Activated CD8-positive, alpha-beta memory T cell treated with anti-CD3 and anti-CD28 coated beads for 4 hours (primary cell): Measurements from ENCODE around the gene PLA2G4F.

Experiments used
- DNase-seq, 2 donors: peaks; one replicate each; pipeline ENCODE4 v3.0.0-alpha.2; 2020; ENCODE audit warnings: low read depth in 2 of 2

The PLA2G4F gene

GRCh38 chr15:42163947-42164550 is 7.6 kb upstream of the PLA2G4F start:
- no peak for DNase-seq

DNA sequence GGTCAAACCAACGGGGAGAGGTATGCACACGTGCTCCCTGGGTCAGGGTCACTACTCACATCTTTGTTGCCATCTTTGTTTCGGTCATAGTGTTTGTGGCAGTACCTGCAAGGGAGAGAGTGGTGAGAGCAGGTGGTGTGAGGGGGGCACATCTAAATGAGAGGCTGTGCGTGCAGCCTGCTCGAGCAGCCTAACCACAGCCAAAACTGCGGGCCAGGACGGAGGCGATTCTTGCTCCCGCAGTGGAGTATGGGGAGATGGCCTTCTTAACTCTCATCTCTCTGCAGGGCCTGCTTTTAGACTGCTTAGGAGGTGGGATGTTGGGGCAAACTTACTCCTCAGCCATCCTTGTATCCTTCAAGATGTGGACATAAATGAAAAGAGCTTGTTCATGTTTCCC is 6.9 kb upstream of the PLA2G4F start:
- DNase-seq, result no peak

- DNase-seq, result no peak
Measured at GRCh38 chr15:42160136-42160535, 3.7 kb upstream of the PLA2G4F start.

GRCh38 chr15:42159381-42160015 is 3.1 kb upstream of the PLA2G4F start:
- DNase-seq, result no peak

DNA sequence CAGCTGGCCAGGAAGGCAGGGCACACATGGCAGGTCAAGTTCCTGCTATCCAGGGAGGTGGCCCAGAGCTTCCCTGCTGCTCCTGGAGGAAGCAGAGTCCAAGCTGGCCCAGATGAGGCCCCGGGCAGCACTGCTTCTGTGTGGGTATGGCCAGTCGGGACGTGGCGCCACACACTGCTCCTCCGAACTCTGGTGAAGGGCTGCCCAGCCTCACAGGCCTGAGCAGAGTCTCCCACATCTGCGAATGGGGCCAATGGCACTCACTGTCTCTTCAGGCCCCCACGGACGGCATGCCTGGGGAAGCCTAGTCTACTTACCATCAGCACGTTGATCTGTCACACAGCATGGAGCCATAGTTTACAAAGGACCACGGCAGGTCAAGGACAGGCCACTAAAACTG is 2.5 kb upstream of the PLA2G4F start:
- DNase-seq, result no peak

DNA sequence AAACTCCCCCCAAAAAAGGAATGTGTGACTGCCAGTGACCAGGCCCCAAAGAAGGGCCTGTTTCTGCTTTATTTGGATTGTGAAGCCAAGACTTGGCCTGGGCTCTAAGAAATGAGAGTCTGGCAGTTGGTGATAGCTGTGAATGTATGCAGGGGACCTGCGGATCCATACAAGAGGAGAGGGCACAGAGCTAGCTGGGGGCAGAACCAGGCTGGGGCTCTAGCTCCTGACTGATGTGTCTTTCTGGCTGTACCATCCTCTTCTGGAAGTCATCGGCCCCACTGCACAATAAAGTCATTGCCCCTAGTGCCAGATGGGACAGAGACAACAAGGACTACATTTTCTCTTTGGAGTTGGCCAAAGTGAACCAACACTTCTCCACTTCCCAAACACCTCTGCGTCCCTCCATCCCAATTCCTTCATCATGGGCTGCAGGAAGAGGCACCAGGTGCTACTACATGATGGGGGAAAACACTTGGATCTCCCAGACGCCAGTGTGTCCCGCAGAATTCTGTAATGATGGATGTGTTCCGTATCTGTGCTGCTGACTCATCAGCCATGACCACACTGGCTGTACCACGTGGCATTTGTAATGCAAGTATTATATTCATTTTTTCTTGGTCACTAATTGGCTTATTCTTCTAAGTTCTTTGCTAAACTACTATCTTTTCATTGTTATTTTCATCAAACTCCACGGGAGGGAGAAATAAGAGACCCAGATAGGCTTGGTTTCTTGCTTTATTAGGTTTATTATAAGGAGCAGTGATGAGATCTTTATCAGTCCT is 1.7 kb upstream of the PLA2G4F start:
- DNase-seq, result no peak

- DNase-seq, result no peak
Measured at GRCh38 chr15:42157381-42157780, 945 bp upstream of the PLA2G4F start.

GRCh38 chr15:42155546-42156242 is 742 bp downstream of the PLA2G4F start:
- no peak for DNase-seq

DNA sequence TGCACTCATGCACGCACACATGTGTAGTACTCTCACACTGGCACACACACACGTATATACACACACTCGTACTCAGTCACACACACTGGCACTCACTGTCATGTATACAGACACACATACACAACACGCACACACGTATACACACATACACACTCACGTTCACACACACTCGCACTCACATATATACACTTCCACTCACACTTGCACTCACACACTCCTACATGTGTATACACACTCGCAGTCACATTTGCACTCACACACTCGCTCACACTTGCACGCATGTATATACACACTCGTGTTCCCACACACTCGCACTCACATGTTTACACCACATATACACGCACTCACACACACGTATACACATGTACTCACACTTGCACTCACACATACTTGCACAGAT is 1.5 kb downstream of the PLA2G4F start:
- no peak for DNase-seq

DNA sequence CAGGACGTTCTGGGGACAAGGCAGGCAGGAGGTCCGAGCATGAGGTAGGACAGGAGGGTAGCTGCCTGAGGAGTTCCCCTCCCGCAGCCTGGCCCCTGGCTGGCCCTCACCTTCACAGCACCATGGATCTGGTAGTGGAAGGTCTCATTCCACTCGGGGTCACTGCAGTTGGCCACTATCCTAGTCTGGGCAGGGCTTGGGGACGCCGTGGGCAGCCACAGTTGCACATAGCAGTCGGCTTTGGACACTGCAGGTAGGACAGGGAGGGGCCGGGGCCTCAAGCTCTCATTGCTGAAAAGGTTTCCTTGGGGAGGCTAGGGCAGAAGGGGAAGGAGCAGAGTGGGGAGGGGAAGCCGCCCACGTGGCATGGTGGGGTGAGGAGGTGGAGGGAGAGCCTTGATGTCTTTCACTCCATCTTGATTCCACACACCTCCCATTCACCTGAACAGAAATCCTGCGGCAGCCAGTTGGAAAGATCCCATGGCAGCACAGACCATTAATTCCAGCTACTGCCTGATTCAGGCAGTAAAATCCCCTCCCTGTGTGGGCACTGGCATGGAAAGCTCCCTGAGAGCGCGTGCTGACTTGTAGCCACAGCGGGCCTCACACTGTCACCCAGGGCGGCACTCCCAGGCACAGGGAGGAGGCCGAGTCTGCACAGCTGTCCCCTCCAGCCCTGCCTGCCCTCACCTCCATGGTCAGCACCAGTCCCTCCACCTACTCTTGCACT is 2.1 kb downstream of the PLA2G4F start:
- no peak for DNase-seq

GRCh38 chr15:42153874-42154211 is 2.6 kb downstream of the PLA2G4F start:
- no peak for DNase-seq

GRCh38 chr15:42152921-42153698 is 3.3 kb downstream of the PLA2G4F start:
- no peak for DNase-seq

DNA sequence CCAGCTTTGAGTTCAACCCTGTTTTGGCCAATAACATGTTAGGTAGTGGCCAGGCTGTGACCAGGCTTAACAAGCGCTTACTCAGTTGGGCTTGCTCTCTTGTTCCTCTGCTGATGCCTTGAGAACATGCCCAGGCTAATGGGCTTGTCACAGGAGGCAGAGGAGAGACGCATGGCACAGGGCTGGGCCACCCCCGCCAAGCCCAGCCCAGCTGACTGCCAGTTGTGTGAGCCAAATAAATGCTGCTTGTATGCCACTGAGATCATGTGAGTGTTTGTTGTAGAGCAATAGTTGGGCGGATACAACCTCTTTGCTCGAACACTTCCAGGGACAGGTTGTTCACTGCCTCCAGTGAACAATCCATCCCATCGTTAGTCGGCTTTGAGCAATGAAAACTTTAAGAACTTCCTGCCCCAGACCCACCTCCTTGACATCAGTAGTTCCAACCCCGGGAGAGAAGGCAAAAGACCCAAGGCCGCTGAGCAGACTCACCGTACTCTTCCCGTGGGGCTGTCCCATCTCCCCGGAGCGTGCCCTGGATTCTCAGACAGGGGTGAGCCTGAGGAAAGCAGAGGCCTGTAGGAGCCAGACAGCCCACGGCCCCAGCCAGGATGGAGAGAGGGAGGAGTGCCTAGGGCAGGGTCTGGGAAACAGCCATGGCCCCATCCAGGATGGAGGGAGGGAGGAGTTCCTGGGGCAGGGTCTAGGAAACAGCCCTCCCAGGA is 4.1 kb downstream of the PLA2G4F start:
- DNase-seq, result no peak

GRCh38 chr15:42151736-42152135 is 4.7 kb downstream of the PLA2G4F start:
- no peak for DNase-seq

GRCh38 chr15:42151141-42151561 is 5.3 kb downstream of the PLA2G4F start:
- no peak for DNase-seq

DNA sequence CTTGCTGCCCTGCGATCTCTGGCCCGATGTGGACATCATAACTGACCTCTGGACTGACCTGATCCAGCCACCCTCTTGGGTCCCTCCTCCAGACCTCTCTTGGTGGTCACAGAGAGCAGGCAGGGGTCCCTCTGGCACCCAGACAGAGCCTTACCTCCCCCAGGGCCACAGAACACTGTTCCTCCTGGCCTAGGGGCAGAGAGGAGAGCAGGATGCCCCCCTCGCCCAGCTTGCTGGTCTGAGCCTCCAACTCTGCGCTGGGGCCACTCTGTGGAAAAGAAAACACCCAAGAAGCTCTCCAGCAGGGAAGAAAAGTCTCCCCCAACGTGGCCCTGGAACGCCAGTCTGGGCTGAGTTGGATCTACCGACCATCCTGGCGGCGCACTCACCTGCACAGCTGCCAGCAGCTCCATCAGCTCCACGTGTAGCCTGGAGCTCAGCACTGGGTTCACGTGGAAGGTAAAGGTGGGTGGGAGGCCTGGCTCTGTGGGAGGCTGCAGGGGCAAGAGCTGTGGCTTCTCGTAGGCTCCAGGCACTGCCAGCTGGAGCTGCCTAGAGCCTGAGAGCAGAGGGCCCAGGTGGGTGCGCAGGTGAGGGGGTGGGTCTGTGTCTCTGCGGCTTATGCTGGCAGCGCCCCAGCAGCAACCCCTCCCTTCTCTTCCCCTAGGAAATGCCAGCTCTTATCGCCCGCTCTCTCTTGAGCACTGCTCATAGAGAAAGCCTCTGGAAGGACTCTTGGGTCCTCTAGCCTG is 6.0 kb downstream of the PLA2G4F start:
- no peak for DNase-seq

DNA sequence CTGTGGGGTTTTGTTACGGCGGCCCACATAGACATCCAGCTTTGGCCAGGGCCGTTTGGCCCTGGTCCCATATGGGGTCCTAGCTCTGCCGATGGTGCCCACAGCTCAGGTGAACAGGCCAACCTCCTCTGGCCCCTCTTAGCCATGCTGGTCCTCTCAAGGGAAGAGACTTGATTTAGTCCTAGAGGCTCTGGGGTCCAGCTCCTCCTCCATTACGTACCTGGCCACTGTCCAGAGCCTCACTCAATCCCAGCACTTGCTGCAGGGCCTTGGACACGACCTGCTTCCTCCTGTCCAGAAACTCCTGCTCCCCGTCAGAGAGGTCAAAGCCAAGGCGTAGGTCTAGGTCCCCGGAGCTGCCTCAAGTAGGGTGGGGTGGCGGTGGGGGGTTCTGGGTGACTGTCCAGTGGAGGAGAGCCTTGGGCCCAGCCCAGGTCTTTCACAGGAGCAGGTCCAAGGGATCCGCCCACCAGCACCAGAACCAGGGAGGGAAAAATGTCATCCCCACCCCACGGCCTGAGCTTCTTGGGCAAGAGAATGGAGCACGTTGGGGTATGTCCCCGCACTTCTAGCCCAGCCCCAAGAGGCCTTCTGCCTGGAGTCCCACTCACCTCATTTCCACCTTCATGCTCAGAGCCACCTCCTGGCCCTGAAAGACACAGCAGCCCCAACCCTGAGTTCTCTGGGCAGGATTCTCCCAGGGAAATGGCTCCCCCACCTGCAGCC is 6.8 kb downstream of the PLA2G4F start:
- DNase-seq, result no peak

DNA sequence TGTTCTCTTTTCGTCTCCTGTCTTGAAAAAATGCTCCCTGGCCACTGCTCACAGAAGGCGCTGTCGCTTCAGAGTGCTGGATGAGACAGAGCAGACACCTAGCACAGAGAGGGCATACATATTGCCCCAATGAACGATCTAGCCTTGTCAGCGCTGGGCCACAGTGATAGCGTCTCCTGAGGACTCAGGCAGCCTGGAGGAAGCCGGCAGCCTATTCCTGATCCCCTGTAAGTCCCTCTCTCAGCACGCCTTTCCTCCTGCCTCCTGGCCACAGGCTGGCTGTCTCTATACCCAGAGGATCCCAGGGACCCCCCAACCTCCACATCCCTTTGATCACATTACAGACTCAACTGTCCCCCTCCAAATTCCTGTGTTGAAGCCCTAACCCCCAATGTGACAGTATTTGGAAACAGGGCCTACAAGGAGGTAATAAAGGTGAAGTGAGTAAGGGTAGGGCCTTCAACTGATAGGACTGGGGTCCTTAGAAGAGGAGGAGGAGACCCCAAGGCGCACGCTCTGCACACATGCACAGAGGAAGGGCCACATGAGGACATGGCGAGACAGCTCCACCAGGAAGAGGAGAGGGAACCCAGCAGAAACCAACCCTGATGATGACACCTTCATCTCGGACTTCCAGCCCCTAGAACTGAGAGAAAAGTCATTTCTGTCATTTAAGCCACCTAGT is 7.5 kb downstream of the PLA2G4F start:
- no peak for DNase-seq

DNA sequence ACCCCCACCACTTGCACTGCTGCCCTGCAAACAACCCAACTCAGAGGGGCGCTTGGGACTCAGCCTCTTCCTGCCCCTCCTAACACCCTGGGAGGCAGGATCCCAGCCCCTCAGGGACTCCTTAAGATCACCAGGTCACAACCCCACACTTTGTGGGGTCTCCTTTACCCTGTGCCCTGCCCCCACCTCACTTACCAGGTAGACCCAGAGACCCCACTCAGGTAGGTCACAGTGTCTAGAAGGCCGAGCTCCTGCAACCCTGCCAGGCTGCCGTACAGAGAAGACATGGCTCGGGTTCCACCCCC is 9.1 kb downstream of the PLA2G4F start:
- DNase-seq, result no peak
